NCI-H1048 (cell line): ENCODE measurements around the gene TPGS1.
A peak's percentile ranks its signal among the peaks of the same experiment; 100 is the strongest.

Source experiments
- DNase-seq: peaks from one replicate; lab custom pipeline; 2025; lab: John Stamatoyannopoulos, UW

Gene TPGS1

GRCh38 chr19:495402-496111 is 11.7 kb upstream of the TPGS1 start:
- no peak for DNase-seq

- DNase-seq, result no peak
These were observed 11.1 kb upstream of the TPGS1 start, which contains the start of gene MADCAM1 for GRCh38 chr19:496112-496665. Gene MADCAM1, plus strand, starts transcription at chr19:496486. Its CDS starts 14 bp downstream, at chr19:496500.

- DNase-seq, result no peak
These were observed 10.3 kb upstream of the TPGS1 start for GRCh38 chr19:496986-497385.

- DNase-seq, result no peak
These were observed 9.8 kb upstream of the TPGS1 start for GRCh38 chr19:497491-497868.

- DNase-seq, result no peak
These were observed 9.3 kb upstream of the TPGS1 start for GRCh38 chr19:497869-498510.

GRCh38 chr19:498511-498891 is 8.8 kb upstream of the TPGS1 start:
- DNase-seq, result no peak

GRCh38 chr19:498977-499623 is 8.2 kb upstream of the TPGS1 start:
- no peak for DNase-seq

- DNase-seq, result no peak
These were observed 5.7 kb upstream of the TPGS1 start for GRCh38 chr19:501646-502045.

GRCh38 chr19:504616-505015 is 2.7 kb upstream of the TPGS1 start:
- DNase-seq, result no peak

GRCh38 chr19:506404-507285 is 652 bp upstream of the TPGS1 start:
- DNase-seq, result peak; percentile 98

GRCh38 chr19:508204-509150 is 1.2 kb downstream of the TPGS1 start:
- no peak for DNase-seq

- peak; percentile 56 for DNase-seq
These were observed 3.4 kb downstream of the TPGS1 start for GRCh38 chr19:510606-511100.

GRCh38 chr19:511101-511851 is 4.0 kb downstream of the TPGS1 start:
- DNase-seq, result no peak

GRCh38 chr19:512547-513365 is 5.5 kb downstream of the TPGS1 start:
- no peak for DNase-seq

GRCh38 chr19:513368-514165 is 6.3 kb downstream of the TPGS1 start:
- no peak for DNase-seq

GRCh38 chr19:514166-514663 is 6.9 kb downstream of the TPGS1 start:
- DNase-seq, result no peak

GRCh38 chr19:517721-518597 is 10.7 kb downstream of the TPGS1 start:
- DNase-seq, result no peak
